Testis (tissue), 2 donors: ENCODE measurements around the gene MYH13.

ENCODE experiments used
- CTCF ChIP-seq, 3 experiments: fragments of 450-650 bp in 2 of 3; fragments of 200-600 bp in 1 of 3; sonication (generic) in 1 of 3; IDR thresholded peaks; one replicate each; pipeline ENCODE4 v1.5.1; 2016 to 2019; ENCODE audit warnings: antibody characterized with exemption in 3 of 3, mild to moderate bottlenecking in 2 of 3, moderate library complexity in 1 of 3
- POLR2A ChIP-seq: fragments of 450-650 bp; IDR thresholded peaks from one replicate; pipeline ENCODE4 v1.6.1; 2017; ENCODE audit warnings: antibody characterized with exemption, mild to moderate bottlenecking, moderate library complexity

DNA sequence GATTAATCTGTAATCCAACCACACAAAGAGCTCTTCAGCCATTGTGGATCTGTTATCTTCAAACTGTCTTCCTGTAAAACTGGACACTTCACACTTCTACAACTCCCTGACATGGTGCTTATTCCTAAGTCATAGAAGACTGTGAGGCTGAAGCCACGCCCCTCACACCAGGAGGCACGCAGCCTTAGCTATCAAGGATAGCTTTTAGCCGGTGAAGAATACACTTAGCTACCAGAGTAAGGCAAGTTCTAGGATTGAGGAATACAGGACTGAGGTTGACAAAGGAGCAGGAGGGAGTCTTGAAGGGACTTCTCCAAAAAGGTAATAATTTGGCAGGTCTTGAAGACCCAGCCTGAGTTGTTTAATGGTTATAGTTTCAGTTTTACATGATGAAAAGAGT is 94.6 kb downstream of the MYH13 start:
- TF ChIP-seq CTCF (IDR thresholded peaks at IDR 0.05) (no peak), POLR2A (no peak)
